NCI-H1694 (cell line): ENCODE results near the gene SPATS2L.
A peak's percentile ranks its signal among the peaks of the same experiment; 100 is the strongest.

Experiments used
- DNase-seq: peaks from one replicate; lab custom pipeline; 2025; lab: John Stamatoyannopoulos, UW

The SPATS2L gene

DNA sequence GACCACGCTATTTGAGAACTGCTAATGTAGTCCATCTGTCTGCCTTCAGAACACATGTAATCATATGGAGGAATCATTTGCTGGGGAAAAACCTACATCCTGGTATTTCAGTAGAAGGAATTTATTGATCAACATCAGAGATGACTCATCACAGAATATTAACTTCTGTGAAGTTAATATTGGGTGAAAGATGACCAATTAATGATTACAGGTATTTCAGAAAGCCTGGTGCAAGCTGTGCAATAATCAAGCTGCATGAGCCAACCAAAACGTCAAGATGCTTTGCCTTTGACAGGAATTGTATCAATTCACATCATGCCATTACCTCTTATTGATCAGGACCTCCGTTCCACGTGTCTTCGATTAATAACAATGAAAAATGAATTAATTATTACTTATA lies 9.4 kb upstream of the SPATS2L start:
- no peak for DNase-seq

DNA sequence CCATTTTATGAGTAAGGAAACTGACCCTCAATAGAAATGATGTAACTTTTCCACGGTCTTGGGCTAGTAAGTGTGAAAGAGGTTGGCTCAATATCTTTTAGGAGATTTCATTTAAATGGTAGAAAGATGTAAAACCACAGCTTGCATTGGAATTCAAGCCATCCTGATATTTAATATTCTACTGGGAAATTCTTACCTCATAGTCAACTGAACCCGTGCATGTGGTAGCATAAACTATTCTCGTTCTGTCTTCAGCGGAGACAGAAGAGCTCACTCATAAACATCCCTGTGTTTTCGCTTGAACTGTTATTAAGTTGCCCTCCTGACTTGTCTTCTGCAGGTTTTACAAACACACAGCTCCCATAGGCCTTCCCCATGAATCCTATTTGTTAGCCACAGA lies 8.5 kb upstream of the SPATS2L start:
- no peak for DNase-seq

DNA sequence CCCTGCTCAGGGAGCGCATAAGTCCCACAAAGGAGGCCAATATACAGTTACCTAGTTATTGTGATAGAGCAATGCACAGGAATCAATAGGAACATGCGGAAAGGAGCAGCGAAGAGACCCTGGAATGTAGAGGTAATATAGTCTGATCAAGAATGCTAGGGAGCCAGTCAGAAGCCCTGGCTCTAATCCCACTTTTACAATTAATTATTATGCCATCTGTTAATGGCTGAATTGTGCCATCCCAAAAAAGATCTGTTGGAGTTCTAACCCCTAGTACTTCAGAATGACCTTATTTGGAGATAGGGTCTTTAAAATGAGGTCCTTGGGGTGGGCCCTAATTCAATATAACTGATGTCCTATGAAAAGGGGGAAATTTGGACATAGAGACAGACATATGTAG lies 7.7 kb upstream of the SPATS2L start:
- peak; percentile 55 for DNase-seq

DNA sequence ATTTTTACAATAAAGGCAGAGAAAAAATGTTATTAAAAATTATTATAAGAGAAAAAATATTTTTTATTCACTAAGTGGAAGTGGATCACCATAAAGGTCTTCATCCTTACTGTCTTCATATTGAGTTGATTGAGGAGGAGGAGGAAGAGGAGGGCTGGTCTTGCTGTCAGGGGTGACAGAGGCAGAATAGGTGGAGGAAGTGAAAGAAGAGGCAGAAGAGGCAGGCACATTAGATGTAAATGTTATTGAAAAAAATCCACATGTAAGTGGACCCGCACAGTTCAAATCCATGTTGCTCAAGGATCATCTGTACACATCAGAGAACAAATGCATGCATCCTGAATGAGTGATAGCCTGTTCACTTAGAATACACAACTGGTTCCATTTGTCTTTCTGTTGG lies 6.4 kb upstream of the SPATS2L start:
- DNase-seq: no peak

DNA sequence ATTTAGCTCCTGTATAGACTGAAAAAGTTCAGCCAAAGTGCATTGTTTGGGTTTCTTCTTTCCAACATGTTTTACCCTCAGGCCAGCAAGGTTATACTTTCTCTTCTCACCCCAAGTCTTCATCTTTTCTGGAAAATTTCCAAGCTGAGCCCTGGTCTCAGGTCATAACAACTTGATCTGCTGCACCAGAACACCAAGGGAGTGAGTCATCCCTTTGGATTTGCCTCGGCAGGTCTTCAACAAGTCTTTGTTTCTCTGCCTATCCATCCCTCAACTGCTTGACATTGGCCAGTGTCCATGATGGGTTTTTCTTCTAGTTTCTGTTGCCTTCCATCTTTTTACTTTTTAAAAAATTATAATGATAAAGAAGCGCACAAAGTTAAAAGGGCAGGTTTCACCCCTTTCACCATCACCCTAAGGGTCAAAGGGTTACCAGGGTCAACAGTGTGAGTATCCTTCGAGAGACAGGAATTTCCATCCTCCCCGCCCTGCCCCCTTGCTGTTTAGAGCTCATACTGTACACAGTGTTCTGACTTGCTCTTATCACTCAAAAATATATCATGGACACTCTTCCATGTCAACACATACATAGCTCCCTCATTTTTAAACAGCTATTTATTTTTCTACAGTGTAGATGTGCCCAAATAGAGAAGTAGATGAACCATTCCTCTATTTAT lies 5.7 kb upstream of the SPATS2L start:
- no peak for DNase-seq

DNA sequence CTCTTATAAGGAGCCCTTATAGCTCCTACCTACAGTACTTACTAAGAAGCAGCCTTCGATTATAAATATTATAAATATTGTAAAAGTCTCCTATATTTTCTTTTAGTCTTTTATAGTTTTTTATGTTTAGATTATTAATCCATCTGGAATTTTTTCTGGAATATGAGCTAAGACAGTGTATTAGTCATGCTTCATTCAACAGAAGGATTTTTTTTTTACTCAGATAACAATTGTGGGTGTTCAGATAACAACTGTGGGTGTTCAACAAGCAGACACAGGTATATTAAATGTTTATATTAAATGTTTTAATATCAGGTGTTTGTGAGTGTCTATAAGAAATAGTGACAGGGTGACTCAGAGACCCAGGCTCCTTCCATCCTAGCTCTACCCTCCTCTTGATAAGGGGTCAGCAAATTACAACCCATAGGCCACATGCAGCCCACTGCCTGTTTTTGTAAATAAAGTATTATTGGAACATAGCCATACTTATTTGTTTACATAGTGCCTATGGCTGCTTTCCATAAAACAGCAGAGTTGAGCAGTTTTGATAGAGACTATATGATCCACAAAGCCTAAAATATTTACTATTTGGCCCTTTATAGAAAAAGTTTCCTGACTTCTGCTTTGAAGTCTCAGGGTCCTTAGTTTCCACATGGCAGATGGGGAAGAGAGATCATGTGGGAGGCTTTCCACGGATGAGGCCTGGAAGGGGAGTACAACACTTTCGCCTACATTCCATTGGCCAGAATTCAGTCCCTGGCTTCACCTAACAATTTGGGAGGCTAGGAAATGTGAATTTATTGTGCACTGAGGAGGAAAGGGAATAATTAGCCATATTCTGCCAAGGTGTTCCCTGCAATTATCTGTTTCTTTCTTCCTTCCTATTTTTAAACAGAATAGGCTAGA lies 4.3 kb upstream of the SPATS2L start:
- DNase-seq: no peak

DNA sequence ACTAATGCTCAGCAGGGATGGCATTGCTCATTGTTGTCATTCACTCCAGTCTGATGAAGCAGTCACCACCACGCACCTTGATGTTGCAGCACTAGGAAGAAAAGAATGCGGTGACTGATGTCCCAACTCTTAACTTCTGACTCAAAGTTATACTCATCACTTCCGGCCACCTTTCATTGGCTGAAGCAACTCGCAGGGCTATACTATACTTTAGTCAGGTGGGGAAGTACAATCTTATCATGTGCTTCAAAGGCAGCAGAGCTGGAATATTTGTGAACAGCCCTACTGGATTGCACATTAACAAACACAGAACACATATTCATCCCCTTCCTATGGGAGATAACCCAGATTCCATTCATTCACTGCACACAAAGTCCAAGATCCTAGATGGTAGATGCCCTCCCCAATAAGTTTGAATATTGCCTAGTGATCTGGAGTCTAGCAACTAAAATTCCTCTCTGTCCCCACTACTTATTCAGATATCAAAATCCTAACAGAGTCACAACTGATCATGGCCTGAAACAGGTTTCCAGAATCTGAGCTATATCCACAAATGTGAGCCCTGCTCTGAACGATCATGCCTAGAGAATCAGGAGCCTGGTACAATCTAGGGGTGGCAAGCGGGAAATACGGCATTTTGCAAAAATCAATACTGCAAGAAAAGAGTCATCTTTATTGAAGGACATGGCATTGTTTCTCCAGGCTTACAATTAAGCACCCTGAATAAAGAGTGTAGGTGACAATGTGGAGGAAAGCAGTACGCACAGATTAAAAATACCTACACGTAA lies 3.4 kb upstream of the SPATS2L start:
- DNase-seq: no peak

DNA sequence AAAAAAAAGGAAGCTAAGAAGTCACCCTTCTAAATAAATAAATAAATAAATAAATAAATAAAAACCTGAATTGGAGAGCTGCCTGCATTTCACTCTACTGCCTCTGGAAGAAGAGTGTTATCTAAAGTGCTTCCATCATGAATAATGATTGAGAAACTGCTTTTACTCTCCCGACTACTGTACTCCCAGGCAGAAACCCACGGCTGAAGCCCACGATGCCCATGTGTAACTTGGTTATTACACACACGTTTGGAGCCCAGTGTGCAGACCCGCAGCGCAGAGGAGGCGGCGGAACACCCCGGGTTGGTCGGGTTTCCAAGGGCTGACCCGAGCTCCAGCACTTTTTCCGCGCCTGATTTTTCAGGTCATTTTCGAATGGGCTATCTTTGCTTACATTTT lies 697 bp upstream of the SPATS2L start:
- DNase-seq: peak; percentile 30

DNA sequence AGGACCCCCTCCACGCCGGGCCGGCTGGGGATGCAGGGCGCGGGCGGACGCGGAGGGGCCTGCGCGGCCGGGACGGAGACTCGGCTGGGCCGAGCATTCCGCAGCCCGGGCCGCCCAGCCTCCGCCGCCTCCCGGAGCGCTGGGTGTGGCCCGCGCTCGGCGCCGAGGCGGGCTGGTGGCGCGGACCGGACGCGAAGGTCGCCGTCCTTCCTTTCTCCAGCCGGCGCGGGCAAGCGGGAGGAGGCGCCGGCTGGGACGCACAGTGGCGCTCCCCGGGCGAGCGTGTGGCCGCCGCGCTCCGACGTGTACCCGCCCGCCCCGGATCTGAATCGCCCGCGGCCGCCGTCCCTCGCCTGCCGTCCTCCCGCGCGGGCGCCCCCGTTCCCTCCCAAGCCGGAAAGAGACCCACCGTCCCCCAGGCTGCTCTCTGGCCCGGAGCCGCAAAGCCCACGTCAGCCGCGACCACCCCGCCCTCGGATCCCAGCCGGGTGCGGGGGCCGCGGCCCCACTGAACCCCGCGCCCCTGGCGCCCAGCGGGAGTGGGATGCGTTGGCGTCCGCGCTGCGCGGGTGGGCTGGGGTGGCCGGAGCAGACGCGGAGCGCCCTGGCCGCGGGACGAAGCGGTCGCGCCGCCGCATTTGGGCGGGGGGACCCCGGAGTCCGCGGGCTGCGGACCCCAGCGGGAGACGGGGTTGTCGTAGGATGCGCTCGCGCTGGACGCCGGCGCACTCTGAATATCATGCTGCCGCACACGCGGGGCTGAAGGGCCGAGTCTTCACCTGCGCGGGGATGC lies 634 bp downstream of the SPATS2L start:
- no peak for DNase-seq

DNA sequence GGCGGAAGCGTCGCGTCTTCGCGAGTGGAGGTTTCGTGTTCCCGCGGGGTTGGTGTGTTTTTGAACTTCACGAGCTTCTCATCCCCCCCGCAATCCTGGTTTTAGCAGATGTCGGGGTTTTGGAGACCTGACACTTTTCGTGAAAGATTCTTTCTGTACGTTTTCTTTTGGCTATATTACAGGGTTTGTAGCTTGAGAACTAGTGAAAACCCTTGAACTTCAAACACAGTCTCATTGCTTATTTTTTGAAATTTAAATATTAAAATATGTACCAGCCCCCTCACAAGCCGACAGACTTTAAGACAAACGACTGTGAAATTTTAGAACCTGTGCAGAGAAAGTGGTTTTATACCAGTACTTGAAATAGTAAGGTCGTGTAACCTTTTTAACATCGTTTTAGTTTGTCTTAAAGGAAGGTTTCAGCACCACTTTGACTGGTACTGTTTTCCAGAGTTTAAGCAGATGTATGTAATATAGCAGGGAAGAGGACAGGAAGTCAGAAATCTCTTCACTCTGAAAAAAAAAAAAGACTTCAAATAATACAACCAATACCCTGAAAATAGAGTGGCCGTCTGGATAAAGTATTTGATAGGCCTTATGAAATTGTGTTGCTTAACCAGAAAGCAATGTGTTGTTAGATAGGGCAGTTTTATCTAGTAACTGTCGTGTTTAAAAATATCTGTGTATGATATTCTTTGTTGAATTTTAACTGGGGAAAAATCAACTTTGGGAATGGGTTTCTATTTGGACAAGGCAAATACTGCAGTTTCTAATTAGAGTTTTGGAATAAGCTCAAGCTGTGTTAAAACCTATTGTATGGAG lies 1.4 kb downstream of the SPATS2L start:
- peak; percentile 5 for DNase-seq

DNA sequence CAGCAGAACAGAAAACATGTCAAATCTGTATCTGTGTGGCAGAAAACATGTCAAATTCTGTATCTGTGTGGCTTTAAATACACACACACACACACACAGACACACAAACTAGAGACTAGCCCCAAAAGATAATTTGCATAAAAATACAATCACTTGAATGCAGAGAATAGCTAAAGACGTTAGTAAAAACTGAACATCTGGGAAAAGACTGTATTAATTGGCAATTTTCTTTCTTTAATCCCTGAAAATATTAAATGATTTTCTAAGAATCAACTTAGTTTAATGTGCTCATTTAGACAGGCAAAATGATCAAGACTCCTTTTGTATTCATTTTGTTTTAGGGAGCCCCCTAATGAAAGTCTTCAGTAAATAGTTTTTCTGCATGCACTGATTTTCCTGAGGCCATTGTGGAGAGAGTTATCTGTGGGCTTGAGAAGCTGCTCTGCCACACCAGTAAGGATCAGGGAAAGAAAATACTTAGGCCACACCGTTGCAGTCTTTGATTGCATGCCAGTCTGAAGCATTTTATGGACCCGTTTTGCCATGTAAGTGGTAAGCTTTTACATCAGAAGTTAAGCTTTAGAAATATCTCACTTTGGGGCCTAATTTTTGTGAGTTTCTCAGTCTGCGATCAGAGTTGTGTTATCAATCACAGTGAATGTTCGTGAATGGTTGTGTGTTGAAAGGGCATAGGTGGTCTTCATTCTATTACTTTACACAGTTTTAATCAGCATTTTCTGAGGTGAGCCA lies 2.2 kb downstream of the SPATS2L start:
- peak; percentile 15 for DNase-seq

DNA sequence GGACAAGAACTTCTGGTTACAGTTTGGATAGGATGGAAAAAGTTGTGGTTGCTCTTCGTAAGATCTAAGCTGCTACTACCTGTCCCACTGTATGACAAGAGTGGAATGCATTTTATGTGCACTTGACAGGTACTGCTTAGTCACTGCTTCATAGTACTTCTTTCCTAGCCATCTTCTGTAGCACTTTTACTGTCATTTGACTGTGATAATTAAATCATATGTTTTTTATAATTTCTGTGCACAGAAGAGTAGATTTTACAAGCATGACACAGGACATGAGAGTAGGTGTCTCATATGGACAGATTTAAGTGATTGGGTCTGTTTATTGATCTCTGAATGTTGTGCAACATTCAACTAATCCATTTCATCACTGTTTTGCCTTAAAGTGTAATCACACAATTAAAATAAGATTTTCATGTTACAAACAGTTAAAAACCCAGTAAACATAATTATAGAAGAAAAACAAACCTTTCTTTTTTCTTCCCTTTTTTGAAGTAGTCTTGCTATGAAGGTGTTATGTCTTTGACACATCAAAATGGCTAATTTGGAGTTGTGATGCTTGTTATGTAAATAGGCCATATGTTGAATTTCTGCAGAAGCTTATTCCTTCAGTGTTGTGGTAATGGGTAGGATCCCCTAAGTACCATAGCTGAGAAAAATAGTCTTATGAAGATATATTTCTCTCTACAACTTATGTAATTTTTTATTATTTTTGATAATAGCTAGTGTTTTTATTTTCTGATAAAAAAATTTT lies 3.0 kb downstream of the SPATS2L start:
- no peak for DNase-seq

DNA sequence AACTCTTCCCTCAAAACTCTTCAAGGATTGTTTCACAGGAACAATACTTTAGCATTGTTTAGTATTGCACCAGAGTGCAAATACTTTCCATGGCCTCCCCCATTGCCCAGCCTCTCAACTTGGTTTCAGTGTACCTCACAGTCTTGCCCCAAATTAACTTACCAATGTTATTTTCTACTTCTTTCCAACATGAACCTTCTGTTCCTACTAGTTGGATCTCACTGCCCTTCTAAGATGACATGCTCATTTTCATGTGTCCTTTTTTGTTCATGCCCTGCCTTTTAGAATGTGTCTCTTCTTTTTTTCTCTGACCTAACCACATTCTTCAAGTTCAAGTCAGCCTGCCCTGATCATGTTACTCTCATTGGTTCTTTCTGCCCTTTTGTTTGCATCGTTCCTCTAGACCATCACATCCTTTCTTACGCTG lies 4.1 kb downstream of the SPATS2L start:
- no peak for DNase-seq

DNA sequence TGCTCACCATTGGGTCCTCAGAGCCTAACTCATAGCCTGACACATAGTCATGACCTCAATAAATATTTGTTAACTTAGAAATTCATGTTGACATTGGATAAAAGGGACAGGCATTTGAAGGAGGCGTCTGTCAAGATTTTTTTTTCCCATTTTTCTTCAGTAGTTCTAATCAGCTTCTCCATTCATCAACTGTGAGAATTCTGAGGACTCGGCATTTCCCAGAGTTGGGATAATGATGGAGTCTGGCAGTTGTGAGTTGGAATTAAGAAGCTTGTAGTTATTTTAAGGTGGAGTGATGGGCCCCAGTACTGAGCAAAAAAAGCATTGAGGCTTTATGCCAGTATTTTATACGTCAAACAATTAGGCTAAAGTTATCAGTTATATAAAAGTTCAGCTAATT lies 4.6 kb downstream of the SPATS2L start:
- no peak for DNase-seq

DNA sequence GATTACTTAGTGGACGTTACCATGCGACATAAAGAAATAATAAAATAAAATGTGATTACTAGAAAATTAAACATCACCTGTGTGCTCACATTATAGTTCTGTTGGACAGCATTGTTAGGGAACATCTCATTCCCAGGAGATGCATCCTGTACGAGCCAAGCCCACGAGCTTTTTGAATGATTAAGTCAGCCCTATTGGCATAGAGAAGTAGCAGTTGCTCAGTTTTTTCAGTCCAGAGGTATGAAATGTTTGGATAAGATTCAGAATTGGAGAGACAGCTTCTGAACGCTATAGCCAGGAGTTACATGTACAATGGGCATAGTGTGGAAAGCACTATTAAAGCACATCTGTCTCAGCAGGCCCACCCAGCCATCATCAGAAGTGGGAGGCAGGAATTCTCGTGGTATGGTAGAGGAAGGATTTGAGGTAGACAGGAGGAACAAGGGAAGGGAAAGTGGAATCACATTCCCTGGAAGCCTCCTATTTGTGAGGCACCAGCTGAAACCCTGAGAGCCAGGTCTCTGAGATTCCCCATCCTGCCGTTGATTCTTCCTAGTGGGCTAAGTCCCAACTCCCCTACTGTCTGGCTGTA lies 8.6 kb downstream of the SPATS2L start:
- no peak for DNase-seq

DNA sequence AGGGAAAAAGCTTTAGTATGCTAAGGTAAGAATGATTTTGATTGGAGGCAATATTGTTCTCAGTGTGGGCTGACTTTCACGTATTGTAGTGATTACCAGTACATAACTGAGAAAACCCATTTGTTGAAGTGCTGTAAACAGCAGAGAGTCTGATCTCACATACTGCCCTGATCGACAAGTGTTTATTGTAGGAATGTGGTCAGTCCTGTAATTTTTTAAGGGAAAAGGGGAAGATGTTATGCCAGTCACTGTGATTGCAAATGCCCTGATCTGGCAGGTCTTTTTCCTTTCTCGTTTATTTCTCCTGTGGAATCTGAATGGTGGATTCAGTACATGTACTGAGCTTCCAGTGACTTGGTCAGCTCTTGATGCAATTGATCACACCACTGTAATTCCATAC lies 11.5 kb downstream of the SPATS2L start:
- no peak for DNase-seq

DNA sequence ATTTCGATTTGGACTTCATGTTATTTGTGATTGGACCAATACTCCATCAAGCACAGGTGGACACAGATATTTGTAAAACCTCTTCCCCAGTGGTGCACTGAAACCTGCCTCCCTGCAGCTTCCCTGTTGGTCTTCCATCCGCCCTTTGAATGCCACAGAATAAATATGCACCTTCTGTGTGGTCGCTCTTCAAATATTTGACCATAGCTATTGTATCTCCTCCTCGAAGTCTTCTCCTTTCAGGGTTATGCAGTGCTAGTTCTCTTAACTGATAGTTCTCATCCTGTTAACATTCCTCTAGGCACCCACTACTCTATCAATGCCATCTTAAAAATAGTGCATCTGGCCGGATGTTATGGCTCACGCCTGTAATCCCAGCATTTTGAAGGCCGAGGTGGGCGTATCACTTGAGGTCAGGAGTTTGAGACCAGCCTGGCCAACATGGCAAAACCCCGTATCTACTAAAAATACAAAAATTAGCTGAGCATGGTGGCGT lies 12.5 kb downstream of the SPATS2L start:
- DNase-seq: no peak

DNA sequence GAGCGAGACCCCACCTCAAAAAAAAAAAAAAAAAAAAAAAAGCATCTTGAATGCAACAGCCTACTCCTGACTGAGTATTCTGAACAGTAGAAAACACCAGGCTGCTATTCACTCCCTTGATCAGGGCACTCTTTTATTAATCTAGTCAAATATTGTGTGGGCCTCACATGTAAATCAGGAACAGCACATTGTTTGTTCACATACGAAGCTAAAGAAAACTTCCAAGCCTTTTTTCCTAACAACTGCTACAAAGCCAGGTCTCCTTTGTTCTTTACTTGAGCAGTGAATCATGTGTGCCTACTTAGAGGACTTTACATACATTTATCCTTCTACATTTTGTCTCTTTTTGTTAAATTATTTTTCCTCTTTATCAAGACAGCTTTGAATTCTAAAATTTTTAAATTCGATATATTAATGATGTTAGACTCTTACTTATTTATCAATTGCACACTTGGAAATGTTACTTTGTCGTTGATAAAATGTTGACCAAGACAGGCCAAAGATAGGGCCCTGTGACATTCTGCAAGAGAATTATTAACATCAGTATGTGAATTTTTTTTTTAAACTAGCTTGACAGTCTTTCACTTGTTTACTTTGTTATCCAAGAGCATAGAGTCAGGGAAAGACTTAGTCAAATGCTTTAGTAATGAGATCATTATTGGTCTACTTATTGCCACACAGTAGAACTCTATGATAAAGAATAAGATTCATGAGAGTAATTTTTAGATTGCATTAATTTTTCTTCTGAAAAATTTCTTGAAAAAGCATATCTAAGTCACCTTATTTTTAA lies 13.2 kb downstream of the SPATS2L start:
- DNase-seq: no peak
